Activated CD8-positive, alpha-beta memory T cell treated with anti-CD3 and anti-CD28 coated beads, Interleukin-2, amount 10 ng/mL, durations not matched to agents 7 days and 5 days (primary cell): Measurements from ENCODE around the gene ZNF624. TPM values are rescaled to one million over a fixed set of nuclear protein-coding genes. Genes with fewer than 3 reads are reported as not detected.
A peak's percentile ranks its signal among the peaks of the same experiment; 100 is the strongest.

Experiments used
- ATAC-seq: fragments of 150-1000 bp; cut with Tn5 transposase; one replicate; pipeline ENCODE4 v1.10.0; 2021; ENCODE audit warnings: moderate library complexity
- CTCF ChIA-PET: fragments of 350-600 bp; sonication (Branson Sonifier 250); formaldehyde crosslinking; loops from one replicate; lab custom pipeline; 2021; ENCODE audit warnings: antibody characterized with exemption; lab: Charles Lee
- DNase-seq: peaks from one replicate; pipeline ENCODE4 v3.0.0-alpha.2; 2020
- H3K27ac Mint-ChIP-seq: one replicate; pipeline ENCODE4 v1.8.0; 2021; ENCODE audit warnings: mild to moderate bottlenecking, mixed read lengths
- H3K27me3 Mint-ChIP-seq: one replicate; pipeline ENCODE4 v1.8.0; 2021; ENCODE audit warnings: mixed read lengths
- H3K36me3 Mint-ChIP-seq: one replicate; pipeline ENCODE4 v1.8.0; 2021; ENCODE audit warnings: mild to moderate bottlenecking, mixed read lengths
- H3K4me1 Mint-ChIP-seq: one replicate; pipeline ENCODE4 v1.8.0; 2021; ENCODE audit warnings: mixed read lengths
- H3K4me3 Mint-ChIP-seq: one replicate; pipeline ENCODE4 v1.8.0; 2021; ENCODE audit warnings: mild to moderate bottlenecking, moderate library complexity, mixed read lengths
- H3K9me3 Mint-ChIP-seq: one replicate; pipeline ENCODE4 v1.8.0; 2022; ENCODE audit warnings: low read depth, mixed read lengths
- total RNA-seq, 2 experiments: library from RNA; stranded (reverse); gene quantifications; one replicate each; pipeline ENCODE4 v1.2.3, GENCODE V29; 2021

Gene ZNF624
- total RNA-seq, 2 experiments from 2014 or later: 4.5 to 4.8 TPM

DNA sequence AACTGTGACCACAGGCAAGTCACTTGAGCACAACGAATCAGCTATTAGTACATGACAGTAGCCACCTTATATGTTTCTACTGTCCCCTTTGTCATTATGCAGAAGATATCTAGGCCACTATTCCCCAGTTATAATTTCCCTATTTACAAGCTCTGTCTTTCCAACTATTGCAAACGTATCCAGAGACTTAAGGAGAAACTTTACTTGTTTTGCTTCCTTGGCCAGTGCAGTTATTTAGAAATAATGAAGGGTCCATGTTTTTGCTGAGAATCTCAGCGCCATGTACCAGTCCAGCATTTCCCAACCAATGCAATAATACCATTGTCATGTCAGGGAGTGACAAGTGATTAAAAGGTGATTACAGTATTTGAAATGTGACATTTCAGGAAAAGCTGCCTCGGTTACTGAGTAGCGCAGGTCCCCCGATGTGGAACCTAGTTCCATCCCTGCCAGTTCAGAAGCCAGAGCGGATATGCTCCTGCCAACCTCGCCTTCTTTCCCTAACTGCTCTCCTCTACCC is 743 bp downstream of the ZNF624 start:
- DNase-seq (no peak), ATAC-seq (no peak)
- peaks cover 5% of the 10 kb centered on the region for H3K9me3 Mint-ChIP-seq
- H3K4me1 Mint-ChIP-seq: peaks cover 15% of the 10 kb centered on the region
- H3K27me3 Mint-ChIP-seq: peaks cover 13% of the 10 kb centered on the region
- CTCF ChIA-PET: interaction anchor here (0.9 kb wide), 1 partner anchor 64 kb away, joined by 3 read pairs; no protein-coding TSS in a partner anchor
- peaks cover 17% of the 10 kb centered on the region for H3K36me3 Mint-ChIP-seq
- peak overlapping the region; percentile 65 for H3K27ac Mint-ChIP-seq
- H3K4me3 Mint-ChIP-seq: peak overlapping the region; percentile 71

DNA sequence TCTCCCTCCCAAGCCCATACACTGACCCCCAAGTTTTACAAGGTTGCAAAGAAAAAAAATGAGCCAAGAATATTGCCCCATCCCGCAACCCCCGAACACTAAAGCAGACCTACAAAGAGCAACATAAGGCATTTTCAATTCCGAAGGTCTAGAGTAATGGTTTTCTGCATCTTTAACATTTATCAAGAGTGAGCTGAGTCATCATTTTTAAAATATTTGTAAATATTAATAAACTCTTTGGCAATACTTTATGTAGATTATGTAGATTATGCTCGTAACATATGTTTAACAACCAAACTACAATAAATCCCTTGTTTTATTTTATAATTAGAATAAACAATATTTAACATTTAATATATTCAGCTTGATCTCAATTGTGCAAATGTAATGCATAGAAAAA is 1.4 kb downstream of the ZNF624 start:
- Mint-ChIP-seq H3K9me3 (peaks cover 5% of the 10 kb centered on the region), H3K27ac (no peak overlapping the region), H3K4me1 (peaks cover 15% of the 10 kb centered on the region), H3K36me3 (peaks cover 17% of the 10 kb centered on the region), H3K4me3 (peak overlapping the region; percentile 71), H3K27me3 (peaks cover 13% of the 10 kb centered on the region)
- CTCF ChIA-PET: interaction anchor here (0.9 to 1.1 kb wide), 2 partner anchors 63 kb away, joined by 3 to 7 read pairs; no protein-coding TSS in a partner anchor
- DNase-seq (no peak), ATAC-seq (no peak)

DNA sequence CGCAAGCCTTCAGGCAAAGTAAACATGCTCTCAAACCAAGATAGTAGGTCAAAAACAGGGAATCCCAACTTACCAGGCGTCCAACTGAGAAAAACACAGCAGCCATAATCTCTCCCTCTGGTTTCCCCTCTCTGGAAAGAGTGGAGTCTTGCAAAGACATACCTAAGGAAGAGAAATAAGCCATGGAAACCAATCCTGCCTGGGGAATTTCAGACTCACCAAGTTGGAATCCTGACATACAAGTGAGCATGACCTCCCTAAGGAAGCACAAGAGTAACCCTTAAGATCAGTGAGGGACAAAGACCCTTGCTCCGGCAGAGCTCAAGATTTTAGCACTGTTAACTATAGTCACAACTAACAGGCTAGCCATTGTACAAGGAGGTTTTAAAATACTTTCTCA is 4.1 kb downstream of the ZNF624 start:
- Mint-ChIP-seq H3K27me3 (peaks cover 4% of the 10 kb centered on the region), H3K4me1 (peaks cover 15% of the 10 kb centered on the region), H3K4me3 (no peak overlapping the region), H3K9me3 (peaks cover 3% of the 10 kb centered on the region), H3K27ac (no peak overlapping the region), H3K36me3 (peaks cover 29% of the 10 kb centered on the region)
- no peak for DNase-seq
- CTCF ChIA-PET: interaction anchor here (1.4 kb wide), 1 partner anchor 60 kb away, joined by 5 read pairs; no protein-coding TSS in a partner anchor
- no peak for ATAC-seq

DNA sequence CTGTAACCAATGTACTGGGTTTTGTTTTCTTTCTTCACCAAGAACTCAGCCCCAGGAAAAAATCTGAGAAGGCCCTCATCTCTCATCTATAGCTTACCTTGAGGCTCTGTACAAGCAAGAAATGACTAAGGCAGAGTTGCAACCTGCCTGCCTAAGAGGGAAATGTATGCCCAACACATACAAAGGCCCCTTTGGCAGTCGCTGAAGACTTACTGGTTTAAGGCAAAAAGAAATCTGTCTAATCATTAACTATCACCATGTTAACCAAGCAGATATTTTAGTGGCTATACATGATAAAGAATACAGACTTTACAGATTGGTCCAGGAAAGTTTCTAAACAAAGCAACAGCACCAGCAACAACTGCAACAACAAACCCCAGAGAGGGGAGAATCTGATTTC is 14.2 kb downstream of the ZNF624 start:
- H3K27me3 Mint-ChIP-seq: no peaks in the 10 kb centered on the region
- DNase-seq: no peak
- peaks cover 61% of the 10 kb centered on the region for H3K36me3 Mint-ChIP-seq
- CTCF ChIA-PET: interaction anchor here (1.4 kb wide), 1 partner anchor 50 kb away, joined by 4 read pairs; no protein-coding TSS in a partner anchor
- no peaks in the 10 kb centered on the region for H3K4me1 Mint-ChIP-seq
- no peak overlapping the region for H3K27ac Mint-ChIP-seq
- no peak for ATAC-seq
- H3K4me3 Mint-ChIP-seq: no peak overlapping the region
- peaks cover 19% of the 10 kb centered on the region for H3K9me3 Mint-ChIP-seq

DNA sequence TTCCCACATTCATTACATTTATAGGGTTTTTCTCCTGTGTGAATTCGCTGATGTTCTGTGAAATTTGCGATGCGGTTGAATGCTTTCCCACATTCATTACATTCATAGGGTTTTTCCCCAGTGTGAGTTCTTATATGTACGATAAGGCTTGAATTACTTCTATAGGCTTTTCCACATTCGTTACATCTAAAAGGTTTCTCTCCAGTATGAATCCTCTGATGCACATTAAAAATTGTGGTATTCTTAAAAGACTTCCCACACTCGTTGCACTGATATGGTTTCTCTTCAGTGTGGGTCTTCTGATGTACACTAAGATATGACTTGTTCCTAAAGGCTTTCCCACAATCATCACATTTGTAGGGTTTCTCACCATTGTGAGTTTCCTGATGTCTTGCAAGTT is 30.4 kb downstream of the ZNF624 start:
- peaks cover 50% of the 10 kb centered on the region for H3K36me3 Mint-ChIP-seq

DNA sequence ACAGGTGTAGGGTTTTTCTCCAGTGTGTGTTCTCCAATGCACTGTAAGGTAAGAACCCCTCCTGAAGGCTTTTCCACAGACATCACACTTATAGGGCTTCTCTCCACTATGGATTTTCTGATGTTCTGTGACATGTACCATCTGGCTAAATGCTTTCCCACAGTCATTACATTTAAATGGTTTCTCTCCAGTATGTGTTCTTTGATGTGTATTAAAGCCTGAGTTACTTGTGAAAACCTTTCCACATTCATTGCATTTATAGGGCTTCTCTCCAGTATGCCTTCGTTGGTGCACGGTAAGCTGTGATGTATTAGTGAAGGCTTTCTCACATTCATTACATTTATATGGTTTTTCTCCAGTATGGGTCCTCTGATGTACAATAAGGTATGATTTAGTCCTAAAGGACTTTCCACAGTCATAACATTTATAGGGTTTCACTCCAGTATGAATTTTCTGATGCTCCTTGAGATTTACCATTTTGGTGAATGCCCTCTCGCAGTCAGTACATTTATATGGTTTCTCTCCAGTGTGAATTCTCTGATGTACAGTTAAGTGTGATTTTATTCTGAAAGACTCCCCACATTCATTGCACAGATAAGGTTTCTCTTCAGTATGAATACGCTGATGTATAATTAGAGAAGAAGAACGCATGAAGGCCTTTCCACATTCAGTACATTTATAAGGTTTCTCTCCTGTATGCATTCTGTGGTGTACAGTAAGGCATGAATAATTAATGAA is 30.9 kb downstream of the ZNF624 start:
- ATAC-seq: no peak
- Mint-ChIP-seq H3K36me3 (peaks cover 45% of the 10 kb centered on the region), H3K27me3 (no peaks in the 10 kb centered on the region), H3K4me1 (no peaks in the 10 kb centered on the region), H3K9me3 (peaks cover 47% of the 10 kb centered on the region), H3K4me3 (no peak overlapping the region), H3K27ac (no peak overlapping the region)
- CTCF ChIA-PET: no interaction called here
- no peak for DNase-seq

More for the DNA sequence above, 30.4 kb downstream of the ZNF624 start:
- Mint-ChIP-seq H3K4me3 (no peak overlapping the region), H3K4me1 (no peaks in the 10 kb centered on the region), H3K27me3 (no peaks in the 10 kb centered on the region), H3K27ac (no peak overlapping the region), H3K9me3 (peaks cover 49% of the 10 kb centered on the region)
- no peak for ATAC-seq
- CTCF ChIA-PET: interaction anchor here (2.0 kb wide), 1 partner anchor 39 kb away, joined by 4 read pairs; no protein-coding TSS in a partner anchor
- no peak for DNase-seq

DNA sequence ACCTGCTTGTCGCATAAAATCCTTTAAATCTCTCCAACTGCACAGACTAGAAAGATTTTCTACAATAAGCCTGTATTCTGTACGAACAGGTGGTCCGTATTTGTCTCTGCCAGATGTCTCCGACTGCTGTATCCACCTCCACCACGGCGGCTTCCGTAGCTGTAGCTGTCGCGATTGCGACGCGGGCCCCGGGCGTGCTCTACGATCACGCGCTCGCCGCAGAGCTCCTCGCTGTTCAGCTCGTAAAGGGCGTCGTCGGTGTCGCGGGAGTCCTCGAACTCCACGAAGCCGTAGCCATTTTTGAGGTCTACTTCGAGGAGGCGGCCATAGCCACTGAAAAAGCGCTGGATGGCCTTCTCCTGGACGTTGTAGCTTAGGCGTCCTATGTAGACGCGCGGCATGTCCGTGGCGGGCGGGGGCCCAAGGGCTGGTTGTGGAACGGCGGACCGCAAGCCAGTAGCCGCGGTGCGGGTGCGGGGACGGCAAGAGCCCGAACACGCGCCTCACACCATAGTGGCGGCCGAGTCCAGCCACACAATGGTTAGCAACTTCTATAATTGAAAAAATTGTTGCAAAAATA is 36.1 kb downstream of the ZNF624 start:
- CTCF ChIA-PET: no interaction called here
- Mint-ChIP-seq H3K36me3 (peaks cover 14% of the 10 kb centered on the region), H3K4me1 (no peaks in the 10 kb centered on the region), H3K27ac (no peak overlapping the region), H3K27me3 (no peaks in the 10 kb centered on the region), H3K4me3 (no peak overlapping the region), H3K9me3 (peaks cover 45% of the 10 kb centered on the region)
- ATAC-seq: no peak
- DNase-seq: no peak

DNA sequence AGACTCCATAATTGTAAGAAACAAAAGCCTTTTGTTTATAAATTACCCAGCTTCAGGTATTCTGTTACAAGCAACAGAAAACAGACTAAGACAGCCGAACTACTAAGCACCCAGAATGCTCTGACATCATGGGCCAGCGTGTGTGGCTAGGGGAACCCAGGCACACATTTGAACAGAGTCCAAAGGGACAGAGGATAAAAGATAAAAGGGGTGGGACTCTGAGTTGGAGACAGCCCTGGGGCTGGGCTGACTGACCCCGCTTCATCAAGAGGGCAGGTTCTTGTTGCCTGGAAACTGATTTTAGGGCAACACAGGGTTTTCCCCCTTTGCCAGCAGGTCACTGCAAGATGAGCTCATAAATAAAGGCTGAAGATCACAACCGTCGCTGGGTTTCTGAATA is 54.1 kb downstream of the ZNF624 start:
- Mint-ChIP-seq H3K27me3 (peaks cover 2% of the 10 kb centered on the region), H3K4me3 (no peak overlapping the region)

DNA sequence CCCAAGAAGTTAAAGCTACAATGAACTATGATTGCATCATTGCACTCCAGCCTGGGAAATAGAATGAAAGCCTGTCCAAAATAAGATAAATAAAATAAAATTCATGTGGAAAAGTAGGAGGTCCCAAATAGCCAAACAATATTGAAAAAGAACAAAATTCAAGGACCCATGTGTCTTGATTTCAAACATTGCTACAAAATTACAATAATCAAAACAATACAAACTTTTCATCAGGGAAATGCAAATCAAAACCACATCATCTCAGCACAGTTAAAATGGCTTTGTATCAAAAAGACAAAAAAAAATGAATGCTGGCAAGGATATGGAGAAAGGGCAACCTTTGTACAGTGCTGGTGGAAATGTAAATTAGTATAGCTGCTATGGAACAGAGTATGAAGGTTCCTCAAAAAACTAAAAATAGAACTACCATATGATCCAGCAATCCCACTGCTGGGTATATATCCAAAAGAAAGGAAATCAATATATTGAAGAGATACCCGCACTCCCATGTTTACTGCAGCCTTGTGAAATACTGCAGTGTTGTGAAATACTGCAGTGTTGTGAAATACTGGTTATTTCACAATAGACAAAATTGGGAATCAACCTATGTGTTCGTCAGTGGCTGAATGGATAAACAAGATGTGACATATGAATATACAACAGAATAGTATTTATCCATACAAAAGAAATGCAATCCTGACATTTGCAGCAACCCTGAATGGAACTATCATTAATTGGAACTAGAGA is 60.1 kb downstream of the ZNF624 start:
- Mint-ChIP-seq H3K4me1 (peaks cover 3% of the 10 kb centered on the region), H3K27ac (no peak overlapping the region), H3K27me3 (peaks cover 20% of the 10 kb centered on the region), H3K4me3 (no peak overlapping the region), H3K9me3 (no peaks in the 10 kb centered on the region), H3K36me3 (no peaks in the 10 kb centered on the region)
- CTCF ChIA-PET: no interaction called here
- DNase-seq (no peak), ATAC-seq (no peak)

More for the DNA sequence above, 54.1 kb downstream of the ZNF624 start:
- no peaks in the 10 kb centered on the region for H3K4me1 Mint-ChIP-seq
- H3K27ac Mint-ChIP-seq: no peak overlapping the region
- peaks cover 9% of the 10 kb centered on the region for H3K9me3 Mint-ChIP-seq
- DNase-seq: no peak
- CTCF ChIA-PET: interaction anchor here (3.1 kb wide), 1 partner anchor 10 kb away, joined by 11 read pairs; no protein-coding TSS in a partner anchor
- ATAC-seq: no peak
- no peaks in the 10 kb centered on the region for H3K36me3 Mint-ChIP-seq

DNA sequence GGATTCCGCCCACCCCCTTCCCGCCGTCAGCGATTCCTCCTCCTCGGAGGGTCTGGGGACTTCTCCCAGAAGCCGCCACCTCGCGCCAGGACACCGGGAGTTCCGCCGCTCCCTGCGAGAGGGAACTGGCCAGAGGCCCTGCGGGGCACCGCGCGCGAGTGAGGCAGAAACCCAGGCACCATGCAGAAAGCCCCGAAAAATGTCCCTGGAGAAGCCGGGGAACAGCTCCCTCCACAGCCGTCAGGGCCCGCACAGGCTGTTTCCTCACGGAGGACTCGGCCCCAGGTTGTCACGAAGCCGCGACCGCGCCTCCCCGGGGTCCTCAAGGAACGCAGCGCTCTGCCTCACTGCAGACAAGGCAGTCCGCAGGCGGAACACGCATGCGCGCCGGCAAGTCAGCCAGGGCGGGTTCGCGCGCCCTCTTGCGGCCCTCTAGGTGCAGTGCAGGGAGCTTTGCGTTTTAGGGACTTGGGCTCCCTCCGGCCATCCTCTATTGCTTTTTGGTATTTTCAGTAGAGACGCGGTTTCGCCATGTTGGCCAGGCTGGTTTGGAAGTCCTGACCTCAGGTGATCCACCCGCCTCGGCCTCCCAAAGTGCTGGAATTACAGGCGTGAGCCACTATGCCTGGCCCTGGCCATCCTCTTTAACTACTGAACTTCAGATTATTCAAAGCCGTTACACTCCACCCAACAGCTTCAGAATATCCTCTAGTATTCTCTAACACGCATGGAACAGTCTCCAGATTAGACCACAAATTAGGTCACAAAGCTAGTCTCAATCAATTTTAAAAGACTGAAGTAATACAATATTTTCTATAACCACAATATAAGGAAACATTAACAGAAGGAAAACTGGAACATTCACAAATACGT is 64.3 kb downstream of the ZNF624 start:
- H3K27ac Mint-ChIP-seq: no peak overlapping the region
- ATAC-seq (peak; percentile 92), DNase-seq (peak; percentile 93)
- H3K36me3 Mint-ChIP-seq: no peaks in the 10 kb centered on the region
- H3K27me3 Mint-ChIP-seq: peaks cover 49% of the 10 kb centered on the region
- H3K4me3 Mint-ChIP-seq: peak overlapping the region; percentile 54
- CTCF ChIA-PET: interaction anchor here (0.6 to 2.8 kb wide), 30 partner anchors 9 to 883 kb away, joined by 3 to 33 read pairs (median 4); partner anchors contain the start of genes CCDC144A, NCOR1 and ZNF287
- H3K9me3 Mint-ChIP-seq: no peaks in the 10 kb centered on the region
- H3K4me1 Mint-ChIP-seq: peaks cover 8% of the 10 kb centered on the region

DNA sequence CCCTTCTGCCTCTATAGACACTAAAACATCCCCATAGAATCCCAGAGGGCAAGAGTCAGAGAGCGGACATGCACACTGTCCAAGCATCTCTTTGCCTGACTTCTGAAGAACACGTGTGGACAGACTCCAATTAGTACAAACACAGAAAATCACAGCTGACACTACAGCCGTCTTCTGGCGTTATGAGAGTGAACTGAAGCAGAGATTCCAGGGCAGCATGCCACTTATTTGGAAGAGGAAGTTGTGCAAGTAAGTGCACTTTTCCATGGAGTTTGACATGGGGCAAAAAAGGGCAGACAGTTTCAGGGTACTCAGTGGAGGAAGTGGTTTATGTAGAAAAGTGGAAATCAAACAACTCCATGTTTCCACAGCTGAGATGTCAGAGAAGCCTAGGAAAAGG is 67.9 kb downstream of the ZNF624 start:
- no peak overlapping the region for H3K4me3 Mint-ChIP-seq
- H3K36me3 Mint-ChIP-seq: no peaks in the 10 kb centered on the region
- peaks cover 44% of the 10 kb centered on the region for H3K27me3 Mint-ChIP-seq
- no peak overlapping the region for H3K27ac Mint-ChIP-seq
- peaks cover 2% of the 10 kb centered on the region for H3K9me3 Mint-ChIP-seq
- DNase-seq (no peak), ATAC-seq (no peak)
- H3K4me1 Mint-ChIP-seq: peaks cover 14% of the 10 kb centered on the region
- CTCF ChIA-PET: interaction anchor here (5.0 kb wide), 1 partner anchor 49 kb away, joined by 33 read pairs; no protein-coding TSS in a partner anchor

DNA sequence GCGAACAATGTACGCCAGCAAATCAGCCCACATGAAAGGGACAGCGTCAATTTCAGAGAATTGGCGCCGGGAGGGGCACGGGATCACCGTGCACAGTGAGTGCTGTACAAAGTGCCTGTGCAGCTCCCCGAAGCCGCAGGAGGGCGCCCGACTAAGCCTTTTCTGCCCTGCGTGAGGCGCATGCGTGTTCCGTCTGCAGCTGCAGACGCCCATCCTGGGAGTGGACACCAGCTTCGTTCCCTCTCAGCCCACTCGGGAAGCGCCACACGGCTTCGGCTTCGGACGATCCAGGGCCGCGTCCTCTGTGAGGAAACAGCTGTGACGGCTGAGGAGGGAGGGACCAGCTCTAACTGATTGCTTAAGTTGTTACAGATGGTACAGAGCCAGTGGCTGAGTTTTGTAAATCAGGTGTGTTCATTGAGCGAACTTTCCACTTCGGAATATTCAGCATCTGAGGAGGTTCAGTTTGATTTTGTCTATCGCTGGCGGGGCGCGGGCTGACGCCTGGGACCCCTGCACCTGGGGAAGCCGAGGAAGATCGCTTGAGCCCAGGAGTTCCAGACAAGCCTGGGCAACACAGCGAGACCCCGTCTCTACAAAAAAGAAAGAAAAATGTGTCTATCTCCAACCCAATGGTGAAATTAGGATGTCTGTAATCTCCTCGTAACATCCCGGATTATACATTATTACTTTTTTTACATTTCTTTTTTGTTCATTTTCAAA is 69.2 kb downstream of the ZNF624 start:
- DNase-seq (peak; percentile 91), ATAC-seq (peak; percentile 96)
- Mint-ChIP-seq H3K27me3 (peaks cover 36% of the 10 kb centered on the region), H3K9me3 (peaks cover 2% of the 10 kb centered on the region), H3K4me1 (peaks cover 11% of the 10 kb centered on the region), H3K27ac (no peak overlapping the region), H3K36me3 (no peaks in the 10 kb centered on the region), H3K4me3 (peak overlapping the region; percentile 72)
- CTCF ChIA-PET: interaction anchor here (0.6 to 5.0 kb wide), 19 partner anchors 11 to 170 kb away, joined by 3 to 33 read pairs (median 3); partner anchors contain the start of genes TRPV2, ZNF287 and ZNF624
